Cardiac muscle cell (in vitro differentiated cells and primary cell): ENCODE results near the gene KIFC1. TPM values are rescaled to one million over a fixed set of nuclear protein-coding genes. Genes with fewer than 3 reads are reported as not detected.

ENCODE experiments used
- DNase-seq, 2 donors: peaks; one replicate each; pipeline versions ENCODE4 v3.0.0 to v3.0.0-alpha.2; 2010 to 2017; ENCODE audit warnings: low read depth in 1 of 2, low spot score in 1 of 2
- H3K27ac ChIP-seq: fragments of 200-600 bp; sonication (generic); 2 replicates; pipeline ENCODE4 v1.5.1; 2016
- H3K27me3 ChIP-seq: fragments of 200-600 bp; sonication (generic); 2 replicates; pipeline ENCODE4 v1.6.0; 2016; ENCODE audit warnings: control low read depth
- H3K36me3 ChIP-seq: fragments of 200-600 bp; sonication (generic); 2 replicates; pipeline ENCODE4 v1.5.1; 2016; ENCODE audit warnings: control low read depth
- H3K4me1 ChIP-seq: fragments of 200-600 bp; sonication (generic); 2 replicates; pipeline ENCODE4 v1.8.1; 2017; ENCODE audit warnings: low read depth, mild to moderate bottlenecking, mixed run types
- H3K4me3 ChIP-seq: fragments of 200-600 bp; sonication (generic); 2 replicates; pipeline ENCODE4 v1.5.1; 2016; ENCODE audit warnings: mild to moderate bottlenecking
- H3K9me3 ChIP-seq: fragments of 200-600 bp; sonication (generic); 2 replicates; pipeline ENCODE4 v1.5.1; 2017; ENCODE audit warnings: low read depth, mild to moderate bottlenecking, control low read depth
- CTCF ChIP-seq: IDR thresholded peaks from 2 replicates; pipeline ENCODE4 v1.5.1; 2012; ENCODE audit warnings: low read depth, mild to moderate bottlenecking, low read length
- polyA plus RNA-seq: library from polyadenylated mRNA; unstranded; fragments of >200 nt; fragmentation: Nextera tagmentation; extraction: Ambion mirVana; gene quantifications from 2 replicates; pipeline ENCODE4 v1.2.1, GENCODE V29; 2016
- total RNA-seq: library from RNA; depleted of rRNA; stranded (reverse); fragments of >200 nt; gene quantifications from 2 replicates; pipeline ENCODE4 v1.2.3, GENCODE V29; 2016

Gene KIFC1
- total and polyA plus RNA-seq, 2 experiments from 2014 or later: 9.4 to 69.2 TPM

GRCh38 chr6:33443025-33443424, 51.4 kb downstream of the KIFC1 start:
- Histone ChIP-seq H3K9me3 (no peaks in the 10 kb centered on the region), H3K27me3 (no peaks in the 10 kb centered on the region), H3K4me1 (no peaks in the 10 kb centered on the region), H3K27ac (no peak overlapping the region), H3K36me3 (peaks cover 48% of the 10 kb centered on the region), H3K4me3 (no peak overlapping the region)
- no peak for TF ChIP-seq CTCF
- no peak for DNase-seq

GRCh38 chr6:33443619-33444504, 52.2 kb downstream of the KIFC1 start:
- H3K9me3 ChIP-seq: no peaks in the 10 kb centered on the region
- DNase-seq: no peak
- peak overlapping the region; percentile 14 for H3K27ac ChIP-seq
- no peaks in the 10 kb centered on the region for H3K4me1 ChIP-seq
- H3K4me3 ChIP-seq: no peak overlapping the region
- H3K27me3 ChIP-seq: no peaks in the 10 kb centered on the region
- no peak for TF ChIP-seq CTCF
- peaks cover 43% of the 10 kb centered on the region for H3K36me3 ChIP-seq

- Histone ChIP-seq H3K27me3 (no peaks in the 10 kb centered on the region), H3K27ac (no peak overlapping the region), H3K4me3 (no peak overlapping the region), H3K4me1 (no peaks in the 10 kb centered on the region), H3K36me3 (peaks cover 43% of the 10 kb centered on the region), H3K9me3 (no peaks in the 10 kb centered on the region)
- DNase-seq: no peak
- no peak for TF ChIP-seq CTCF
Observed at GRCh38 chr6:33445119-33445603, 53.5 kb downstream of the KIFC1 start.

- H3K4me3 ChIP-seq: no peak overlapping the region
- DNase-seq: no peak
- H3K27me3 ChIP-seq: no peaks in the 10 kb centered on the region
- H3K9me3 ChIP-seq: no peaks in the 10 kb centered on the region
- peaks cover 43% of the 10 kb centered on the region for H3K36me3 ChIP-seq
- no peak overlapping the region for H3K27ac ChIP-seq
- no peak for TF ChIP-seq CTCF
- no peaks in the 10 kb centered on the region for H3K4me1 ChIP-seq
Observed at GRCh38 chr6:33446356-33446755, 54.7 kb downstream of the KIFC1 start.

GRCh38 chr6:33450434-33450833, 58.8 kb downstream of the KIFC1 start:
- H3K9me3 ChIP-seq: no peaks in the 10 kb centered on the region
- peak overlapping the region; percentile 48 for H3K27ac ChIP-seq
- TF ChIP-seq CTCF: no peak
- DNase-seq: peak in 1 of 2 donors; percentile 60
- H3K36me3 ChIP-seq: peaks cover 17% of the 10 kb centered on the region
- H3K4me3 ChIP-seq: no peak overlapping the region
- no peaks in the 10 kb centered on the region for H3K27me3 ChIP-seq
- H3K4me1 ChIP-seq: peaks cover 4% of the 10 kb centered on the region
